ENCODE results near the gene EPHA6. TPM values are rescaled to one million over a fixed set of nuclear protein-coding genes. Genes with fewer than 3 reads are reported as not detected.

EPHA6 gene
- polyA plus RNA-seq, 2 of the 4 experiments (the other 2 are of a cell fraction): 0.08 TPM

DNA sequence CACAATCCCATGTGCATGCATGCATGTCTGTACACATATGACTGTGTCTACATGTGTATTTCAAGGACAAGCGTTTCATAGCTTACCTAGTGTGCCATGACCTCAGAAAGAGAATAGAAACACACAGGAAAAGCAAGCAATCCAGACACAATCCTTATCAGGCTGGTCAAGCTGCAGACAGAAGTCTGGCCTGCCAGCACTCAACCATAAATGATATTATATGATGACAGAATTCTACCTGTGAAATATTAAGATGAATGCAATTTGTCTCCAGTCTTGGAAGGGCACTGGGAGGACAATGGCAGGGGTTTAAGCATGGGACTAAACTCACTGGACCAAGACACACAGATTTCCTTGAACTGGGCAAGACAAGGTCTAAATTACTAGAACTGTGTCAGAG lies 899.2 kb downstream of the EPHA6 start:
- H3K4me3 ChIP-seq: no peak overlapping the region
- H3K27ac ChIP-seq: no peak overlapping the region
- ChIA-PET CTCF (no interaction called here), POLR2A (no interaction called here)
- H3K4me1 ChIP-seq: no peaks in the 10 kb centered on the region
- WGBS (ENCODE audit: missing lambda C conversion rate): 6% methylated on average over 1 of the region's 1 CpG
- H3K9me3 ChIP-seq: no peaks in the 10 kb centered on the region
- no peak for TF ChIP-seq RNF2 (IDR thresholded peaks at IDR 0.05; ENCODE audit: borderline replicate concordance, low read depth)
- TF ChIP-seq, protein P1, sequence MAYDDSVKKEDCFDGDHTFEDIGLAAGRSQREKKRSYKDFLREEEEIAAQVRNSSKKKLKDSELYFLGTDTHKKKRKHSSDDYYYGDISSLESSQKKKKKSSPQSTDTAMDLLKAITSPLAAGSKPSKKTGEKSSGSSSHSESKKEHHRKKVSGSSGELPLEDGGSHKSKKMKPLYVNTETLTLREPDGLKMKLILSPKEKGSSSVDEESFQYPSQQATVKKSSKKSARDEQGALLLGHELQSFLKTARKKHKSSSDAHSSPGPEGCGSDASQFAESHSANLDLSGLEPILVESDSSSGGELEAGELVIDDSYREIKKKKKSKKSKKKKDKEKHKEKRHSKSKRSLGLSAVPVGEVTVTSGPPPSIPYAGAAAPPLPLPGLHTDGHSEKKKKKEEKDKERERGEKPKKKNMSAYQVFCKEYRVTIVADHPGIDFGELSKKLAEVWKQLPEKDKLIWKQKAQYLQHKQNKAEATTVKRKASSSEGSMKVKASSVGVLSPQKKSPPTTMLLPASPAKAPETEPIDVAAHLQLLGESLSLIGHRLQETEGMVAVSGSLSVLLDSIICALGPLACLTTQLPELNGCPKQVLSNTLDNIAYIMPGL (CRISPR knock-in tag; IDR thresholded peaks at IDR 0.05; ENCODE audit: borderline replicate concordance): no peak
- no peak for TF ChIP-seq TFCP2L1 (CRISPR knock-in tag; IDR thresholded peaks at IDR 0.05)
- TF ChIP-seq NR3C1 (IDR thresholded peaks at IDR 0.05): no peak
- no peak for TF ChIP-seq CBX2 (IDR thresholded peaks at IDR 0.05; ENCODE audit: borderline replicate concordance, low read depth)
- no peak for TF ChIP-seq HOXB13 (CRISPR knock-in tag; IDR thresholded peaks at IDR 0.05; ENCODE audit: low read depth)
- TF ChIP-seq PHF8 (IDR thresholded peaks at IDR 0.05; ENCODE audit: borderline replicate concordance, low read depth): no peak
- TF ChIP-seq, protein P2, sequence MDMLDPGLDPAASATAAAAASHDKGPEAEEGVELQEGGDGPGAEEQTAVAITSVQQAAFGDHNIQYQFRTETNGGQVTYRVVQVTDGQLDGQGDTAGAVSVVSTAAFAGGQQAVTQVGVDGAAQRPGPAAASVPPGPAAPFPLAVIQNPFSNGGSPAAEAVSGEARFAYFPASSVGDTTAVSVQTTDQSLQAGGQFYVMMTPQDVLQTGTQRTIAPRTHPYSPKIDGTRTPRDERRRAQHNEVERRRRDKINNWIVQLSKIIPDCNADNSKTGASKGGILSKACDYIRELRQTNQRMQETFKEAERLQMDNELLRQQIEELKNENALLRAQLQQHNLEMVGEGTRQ (IDR thresholded peaks at IDR 0.05): no peak
- no peak for TF ChIP-seq HDAC2 (IDR thresholded peaks at IDR 0.05)
- TF ChIP-seq, protein P3, sequence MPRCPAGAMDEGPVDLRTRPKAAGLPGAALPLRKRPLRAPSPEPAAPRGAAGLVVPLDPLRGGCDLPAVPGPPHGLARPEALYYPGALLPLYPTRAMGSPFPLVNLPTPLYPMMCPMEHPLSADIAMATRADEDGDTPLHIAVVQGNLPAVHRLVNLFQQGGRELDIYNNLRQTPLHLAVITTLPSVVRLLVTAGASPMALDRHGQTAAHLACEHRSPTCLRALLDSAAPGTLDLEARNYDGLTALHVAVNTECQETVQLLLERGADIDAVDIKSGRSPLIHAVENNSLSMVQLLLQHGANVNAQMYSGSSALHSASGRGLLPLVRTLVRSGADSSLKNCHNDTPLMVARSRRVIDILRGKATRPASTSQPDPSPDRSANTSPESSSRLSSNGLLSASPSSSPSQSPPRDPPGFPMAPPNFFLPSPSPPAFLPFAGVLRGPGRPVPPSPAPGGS (IDR thresholded peaks at IDR 0.05): no peak
- TF ChIP-seq FOSL2 (IDR thresholded peaks at IDR 0.05): no peak
- TF ChIP-seq FOSL2 (CRISPR knock-in tag; IDR thresholded peaks at IDR 0.05): no peak
- no peak for TF ChIP-seq HEYL (CRISPR knock-in tag; IDR thresholded peaks at IDR 0.05)
- no peak for TF ChIP-seq TP53 (CRISPR knock-in tag; IDR thresholded peaks at IDR 0.05)
- TF ChIP-seq EHMT2 (IDR thresholded peaks at IDR 0.05; ENCODE audit: low read depth): no peak
- TF ChIP-seq, protein P4, sequence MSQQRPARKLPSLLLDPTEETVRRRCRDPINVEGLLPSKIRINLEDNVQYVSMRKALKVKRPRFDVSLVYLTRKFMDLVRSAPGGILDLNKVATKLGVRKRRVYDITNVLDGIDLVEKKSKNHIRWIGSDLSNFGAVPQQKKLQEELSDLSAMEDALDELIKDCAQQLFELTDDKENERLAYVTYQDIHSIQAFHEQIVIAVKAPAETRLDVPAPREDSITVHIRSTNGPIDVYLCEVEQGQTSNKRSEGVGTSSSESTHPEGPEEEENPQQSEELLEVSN (IDR thresholded peaks at IDR 0.05; ENCODE audit: borderline replicate concordance, low read depth): no peak
- TF ChIP-seq RAD21 (conservative IDR thresholded peaks at IDR 0.05 in 1 of 2, IDR thresholded peaks at IDR 0.05 in 1 of 2): no peak
- TF ChIP-seq JUNB (IDR thresholded peaks at IDR 0.05): no peak
- no peak for ATAC-seq
- no peak for FAIRE-seq
- DNase-seq (ENCODE audit: low read depth in 1 of 2, low spot score in 1 of 2): no peak
- H3K4me2 ChIP-seq: no peak overlapping the region

DNA sequence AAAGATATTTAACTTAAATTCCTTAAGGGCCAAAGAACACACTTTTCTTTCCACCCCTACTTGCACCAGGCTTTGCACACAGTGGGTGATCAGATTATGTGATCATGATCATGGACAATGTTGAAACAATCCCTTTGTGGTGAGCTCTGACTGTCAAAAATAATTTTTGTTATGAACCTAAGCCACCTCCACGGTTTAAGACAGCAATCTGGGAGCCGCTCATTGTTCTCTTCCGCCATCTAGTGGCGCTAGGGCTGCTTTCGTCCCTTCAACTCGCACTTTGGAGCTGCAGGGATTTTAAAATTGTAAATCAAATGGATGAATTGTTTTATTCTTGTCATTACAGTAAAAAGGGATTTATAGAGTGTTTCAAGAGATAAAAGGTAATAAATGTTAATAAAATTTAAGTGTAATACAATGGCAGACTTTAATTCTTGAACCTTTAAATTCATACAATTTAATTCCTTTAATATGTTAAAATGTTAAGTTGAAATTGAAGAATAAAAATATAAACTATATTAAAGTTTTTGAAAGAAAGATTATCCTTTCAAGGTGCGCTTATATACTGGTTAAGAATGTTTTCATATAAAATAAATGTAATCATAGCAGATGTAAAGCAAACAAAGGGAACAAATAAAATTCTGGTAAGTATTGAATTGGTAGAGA lies 904.9 kb downstream of the EPHA6 start:
- peak; percentile 86 to 91 for ATAC-seq
- Histone ChIP-seq H3K4me1 (no peaks in the 10 kb centered on the region), H3K27ac (no peak overlapping the region), H3K4me2 (peak overlapping the region; percentile 56), H3K4me3 (no peak overlapping the region), H3K9me3 (no peaks in the 10 kb centered on the region)
- ChIA-PET CTCF (interaction anchor here (0.6 to 2.0 kb wide), 18 partner anchors 9 to 928 kb away, joined by 3 to 7 read pairs (median 4); no protein-coding TSS in a partner anchor), POLR2A (no interaction called here)
- DNase-seq (ENCODE audit: low read depth in 1 of 2, low spot score in 1 of 2): peak; percentile 8 to 69
- peak; percentile 64 for TF ChIP-seq SMC3 (IDR thresholded peaks at IDR 0.05)
- no peak for TF ChIP-seq CEBPB (IDR thresholded peaks at IDR 0.05)
- TF ChIP-seq ZFP36 (IDR thresholded peaks at IDR 0.05; ENCODE audit: borderline replicate concordance, partially characterized antibody): no peak
- TF ChIP-seq CBX2 (IDR thresholded peaks at IDR 0.05; ENCODE audit: borderline replicate concordance, low read depth): no peak
- no peak for TF ChIP-seq JUN (IDR thresholded peaks at IDR 0.05)
- no peak for TF ChIP-seq MAFK (IDR thresholded peaks at IDR 0.05; ENCODE audit: partially characterized antibody)
- no peak for TF ChIP-seq RNF2 (IDR thresholded peaks at IDR 0.05; ENCODE audit: borderline replicate concordance, low read depth)
- TF ChIP-seq, protein P3 (IDR thresholded peaks at IDR 0.05): no peak
- TF ChIP-seq NR3C1 (IDR thresholded peaks at IDR 0.05): no peak
- no peak for TF ChIP-seq CHD2 (IDR thresholded peaks at IDR 0.05; ENCODE audit: low read length, partially characterized antibody)
- TF ChIP-seq, protein P2 (IDR thresholded peaks at IDR 0.05): no peak
- TF ChIP-seq, protein P5, sequence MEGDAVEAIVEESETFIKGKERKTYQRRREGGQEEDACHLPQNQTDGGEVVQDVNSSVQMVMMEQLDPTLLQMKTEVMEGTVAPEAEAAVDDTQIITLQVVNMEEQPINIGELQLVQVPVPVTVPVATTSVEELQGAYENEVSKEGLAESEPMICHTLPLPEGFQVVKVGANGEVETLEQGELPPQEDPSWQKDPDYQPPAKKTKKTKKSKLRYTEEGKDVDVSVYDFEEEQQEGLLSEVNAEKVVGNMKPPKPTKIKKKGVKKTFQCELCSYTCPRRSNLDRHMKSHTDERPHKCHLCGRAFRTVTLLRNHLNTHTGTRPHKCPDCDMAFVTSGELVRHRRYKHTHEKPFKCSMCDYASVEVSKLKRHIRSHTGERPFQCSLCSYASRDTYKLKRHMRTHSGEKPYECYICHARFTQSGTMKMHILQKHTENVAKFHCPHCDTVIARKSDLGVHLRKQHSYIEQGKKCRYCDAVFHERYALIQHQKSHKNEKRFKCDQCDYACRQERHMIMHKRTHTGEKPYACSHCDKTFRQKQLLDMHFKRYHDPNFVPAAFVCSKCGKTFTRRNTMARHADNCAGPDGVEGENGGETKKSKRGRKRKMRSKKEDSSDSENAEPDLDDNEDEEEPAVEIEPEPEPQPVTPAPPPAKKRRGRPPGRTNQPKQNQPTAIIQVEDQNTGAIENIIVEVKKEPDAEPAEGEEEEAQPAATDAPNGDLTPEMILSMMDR (IDR thresholded peaks at IDR 0.05): peak; percentile 85
- TF ChIP-seq GATA3 (IDR thresholded peaks at IDR 0.05; ENCODE audit: borderline replicate concordance): no peak
- no peak for TF ChIP-seq TFCP2L1 (CRISPR knock-in tag; IDR thresholded peaks at IDR 0.05)
- peak; percentile 79 to 82 for TF ChIP-seq RAD21 (conservative IDR thresholded peaks at IDR 0.05 in 1 of 2, IDR thresholded peaks at IDR 0.05 in 1 of 2)
- no peak for TF ChIP-seq PHF8 (IDR thresholded peaks at IDR 0.05; ENCODE audit: borderline replicate concordance, low read depth)
- TF ChIP-seq FOSB (CRISPR knock-in tag; IDR thresholded peaks at IDR 0.05): no peak
- 4% methylated on average over 7 of the region's 7 CpGs for WGBS (ENCODE audit: missing lambda C conversion rate)
- FAIRE-seq: no peak

Measured in A549 (cell line).